ENCODE measurements around the gene UBXN4.
A peak's percentile ranks its signal among the peaks of the same experiment; 100 is the strongest.
"Not testable (repeated sequence)": the region's sequence is repeated elsewhere in the genome, so short reads cannot be mapped to it uniquely, and the experiment has no call there.

UBXN4 gene

GRCh38 chr2:135755573-135755972 is 13.9 kb downstream of the UBXN4 start:
- no peak for DNase-seq (ENCODE audit: low read depth, low spot score)
- H3K4me3 ChIP-seq (ENCODE audit: low read length): no peak overlapping the region

GRCh38 chr2:135756692-135757091 is 15.0 kb downstream of the UBXN4 start:
- no peak for DNase-seq (ENCODE audit: low read depth, low spot score)
- H3K4me3 ChIP-seq (ENCODE audit: low read length): no peak overlapping the region

- H3K4me3 ChIP-seq (ENCODE audit: low read length): no peak overlapping the region
- DNase-seq (ENCODE audit: low read depth, low spot score): no peak
Observed at GRCh38 chr2:135762022-135762421, 20.4 kb downstream of the UBXN4 start.

- no peak overlapping the region for H3K4me3 ChIP-seq (ENCODE audit: low read length)
- no peak for DNase-seq (ENCODE audit: low read depth, low spot score)
Observed at GRCh38 chr2:135762530-135762929, 20.9 kb downstream of the UBXN4 start.

- DNase-seq (ENCODE audit: low read depth, low spot score): no peak
- no peak overlapping the region for H3K4me3 ChIP-seq (ENCODE audit: low read length)
Observed at GRCh38 chr2:135768863-135769262, 27.2 kb downstream of the UBXN4 start.

GRCh38 chr2:135773319-135773718 is 31.7 kb downstream of the UBXN4 start:
- no peak for DNase-seq (ENCODE audit: low read depth, low spot score)
- no peak overlapping the region for H3K4me3 ChIP-seq (ENCODE audit: low read length)

GRCh38 chr2:135773917-135774316 is 32.3 kb downstream of the UBXN4 start:
- no peak overlapping the region for H3K4me3 ChIP-seq (ENCODE audit: low read length)
- DNase-seq (ENCODE audit: low read depth, low spot score): no peak

GRCh38 chr2:135775420-135775819 is 33.8 kb downstream of the UBXN4 start:
- DNase-seq (ENCODE audit: low read depth, low spot score): no peak
- no peak overlapping the region for H3K4me3 ChIP-seq (ENCODE audit: low read length)

GRCh38 chr2:135776367-135776766 is 34.7 kb downstream of the UBXN4 start:
- no peak for DNase-seq (ENCODE audit: low read depth, low spot score)
- H3K4me3 ChIP-seq (ENCODE audit: low read length): no peak overlapping the region

GRCh38 chr2:135782231-135782630 is 40.6 kb downstream of the UBXN4 start:
- DNase-seq (ENCODE audit: low read depth, low spot score): no peak
- H3K4me3 ChIP-seq (ENCODE audit: low read length): no peak overlapping the region

- H3K4me3 ChIP-seq (ENCODE audit: low read length): no peak overlapping the region
- DNase-seq (ENCODE audit: low read depth, low spot score): no peak
Observed at GRCh38 chr2:135783439-135783838, 41.8 kb downstream of the UBXN4 start.

- no peak for DNase-seq (ENCODE audit: low read depth, low spot score)
Observed at GRCh38 chr2:135785032-135785431, 43.4 kb downstream of the UBXN4 start.

GRCh38 chr2:135786823-135787222 is 45.2 kb downstream of the UBXN4 start:
- DNase-seq (ENCODE audit: low read depth, low spot score): no peak
- no peak overlapping the region for H3K4me3 ChIP-seq (ENCODE audit: low read length)

More at GRCh38 chr2:135785032-135785431, 43.4 kb downstream of the UBXN4 start:
- H3K4me3 ChIP-seq (ENCODE audit: low read length): no peak overlapping the region

GRCh38 chr2:135790423-135790822 is 48.8 kb downstream of the UBXN4 start:
- no peak overlapping the region for H3K4me3 ChIP-seq (ENCODE audit: low read length)
- no peak for DNase-seq (ENCODE audit: low read depth, low spot score)

GRCh38 chr2:135791418-135792190 is 49.9 kb downstream of the UBXN4 start:
- DNase-seq (ENCODE audit: low read depth, low spot score): no peak

GRCh38 chr2:135792401-135793150 is 50.9 kb downstream of the UBXN4 start:
- no peak overlapping the region for H3K4me3 ChIP-seq (ENCODE audit: low read length)
- peak; percentile 56 for DNase-seq (ENCODE audit: low read depth, low spot score)

More at GRCh38 chr2:135791418-135792190, 49.9 kb downstream of the UBXN4 start:
- no peak overlapping the region for H3K4me3 ChIP-seq (ENCODE audit: low read length)

- H3K4me3 ChIP-seq (ENCODE audit: low read length); DNase-seq (ENCODE audit: low read depth, low spot score): not testable (repeated sequence)
Observed at GRCh38 chr2:135795641-135796040, 54.0 kb downstream of the UBXN4 start.

GRCh38 chr2:135796606-135797005 is 55.0 kb downstream of the UBXN4 start:
- no peak for DNase-seq (ENCODE audit: low read depth, low spot score)
- H3K4me3 ChIP-seq (ENCODE audit: low read length): no peak overlapping the region

GRCh38 chr2:135797497-135798274 is 56.0 kb downstream of the UBXN4 start:
- peak; percentile 81 for DNase-seq (ENCODE audit: low read depth, low spot score)
- no peak overlapping the region for H3K4me3 ChIP-seq (ENCODE audit: low read length)

- DNase-seq (ENCODE audit: low read depth, low spot score): no peak
- H3K4me3 ChIP-seq (ENCODE audit: low read length): no peak overlapping the region
Observed at GRCh38 chr2:135798275-135798705, 56.6 kb downstream of the UBXN4 start.
